EL (cell line): ENCODE results near the gene SUCLA2.

Experiments used
- DNase-seq: peaks from one replicate; pipeline ENCODE4 v3.0.0-alpha.2; 2016

SUCLA2 gene

DNA sequence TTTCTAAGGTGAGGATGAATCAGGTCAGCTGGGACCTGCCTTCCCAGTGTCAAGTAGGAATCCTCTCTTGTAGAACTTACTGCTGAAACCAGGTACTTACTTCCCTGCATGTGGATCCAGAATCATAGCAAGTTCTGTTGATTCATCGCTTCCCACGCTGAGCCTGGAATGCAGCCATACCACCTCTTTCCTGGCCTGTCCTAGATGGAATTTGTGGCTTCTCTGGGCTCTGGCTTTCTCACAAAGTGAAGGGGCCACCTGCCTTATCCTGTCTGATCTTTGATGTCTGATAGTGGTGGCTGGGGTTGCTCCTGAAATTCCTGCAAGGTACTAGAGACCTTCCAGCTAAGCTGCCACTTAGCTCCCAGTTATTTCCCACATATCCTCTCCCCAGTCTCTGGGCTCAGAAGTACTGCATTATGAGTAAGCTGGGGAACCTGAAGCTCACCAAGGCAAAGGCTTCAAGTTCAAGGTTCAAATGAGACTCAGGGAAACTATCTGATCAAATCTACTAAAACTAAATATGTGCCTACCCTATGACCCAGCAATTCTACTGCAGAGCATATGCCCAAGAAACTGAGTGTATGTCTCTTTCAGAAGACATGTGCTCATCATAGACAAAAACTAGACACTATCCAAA is 103.5 kb downstream of the SUCLA2 start:
- peak; percentile 59 for DNase-seq

DNA sequence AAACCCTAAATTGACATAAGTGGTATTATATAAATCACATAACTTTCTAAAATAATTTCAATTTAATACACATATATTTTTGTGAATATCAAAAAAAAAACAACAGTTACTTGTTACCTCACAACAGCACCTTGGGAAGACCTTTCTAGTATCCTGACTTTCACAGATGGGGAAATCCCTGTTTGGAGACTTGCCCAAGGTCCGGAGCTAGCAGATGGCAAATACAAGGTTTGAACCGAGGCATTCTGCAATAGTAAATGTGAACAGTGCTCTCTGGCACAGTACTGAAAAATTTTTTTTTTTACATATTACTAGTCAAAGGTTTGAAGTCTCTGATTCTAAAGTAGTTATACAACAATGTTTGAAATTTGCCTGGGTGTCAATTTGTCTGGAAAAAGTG is 104.5 kb downstream of the SUCLA2 start:
- no peak for DNase-seq

DNA sequence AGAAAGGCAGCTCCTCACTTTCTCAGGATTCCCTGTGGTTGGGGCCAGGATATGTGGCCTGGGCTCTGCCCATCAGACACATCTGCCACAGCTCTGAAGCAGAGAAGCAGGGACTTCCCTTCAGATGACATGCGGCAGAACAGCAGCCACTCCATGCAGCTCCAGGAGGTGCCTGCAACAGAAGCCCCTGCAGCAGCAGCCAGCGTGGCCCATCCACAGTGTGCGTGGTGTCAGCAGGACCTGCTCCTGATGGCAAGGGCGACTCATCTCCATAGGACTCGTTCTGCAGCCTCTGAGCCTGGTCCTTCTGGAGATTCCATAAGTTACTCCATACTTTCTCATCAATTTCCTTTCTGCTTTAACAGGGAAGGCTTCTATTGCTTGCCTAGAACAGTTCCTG is 105.0 kb downstream of the SUCLA2 start:
- no peak for DNase-seq

DNA sequence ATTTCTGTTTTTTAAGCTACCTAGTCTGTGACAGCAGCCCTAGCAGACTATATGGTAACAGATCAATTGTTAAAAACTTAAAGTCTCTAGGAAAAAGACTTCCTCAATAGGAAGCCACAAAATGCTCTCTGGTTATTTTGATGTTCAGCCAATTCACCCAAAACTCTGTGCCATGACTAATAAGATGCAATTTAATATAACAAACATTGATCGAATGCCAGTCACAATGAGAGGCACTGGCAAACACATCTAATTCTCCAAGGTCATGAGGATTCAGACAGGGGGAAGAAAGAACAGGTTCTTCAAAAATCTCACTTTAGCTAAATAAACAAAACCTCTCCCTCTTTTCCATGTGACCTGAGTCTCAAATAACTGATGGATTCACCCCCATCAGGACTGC is 107.5 kb downstream of the SUCLA2 start:
- DNase-seq, result no peak
